Smooth muscle cell (in vitro differentiated cells): ENCODE data around the gene DOCK3. TPM values are rescaled to one million over a fixed set of nuclear protein-coding genes. Genes with fewer than 3 reads are reported as not detected.

Experiments
- DNase-seq: peaks from one replicate; lab custom pipeline; 2025; ENCODE audit not compliant: unreplicated experiment; lab: John Stamatoyannopoulos, UW
- H2AFZ ChIP-seq: fragments of 200-600 bp; sonication (generic); 2 replicates; pipeline ENCODE4 v1.6.0; 2016; ENCODE audit warnings: antibody characterized with exemption, low read depth, mild to moderate bottlenecking
- H3F3A ChIP-seq: fragments of 200-600 bp; sonication (generic); 2 replicates; pipeline ENCODE4 v1.6.0; 2017; ENCODE audit warnings: antibody characterized with exemption, low read depth
- H3K27ac ChIP-seq: fragments of 200-600 bp; sonication (generic); 2 replicates; pipeline ENCODE4 v1.5.1; 2016; ENCODE audit warnings: low read depth, mild to moderate bottlenecking
- H3K27me3 ChIP-seq: fragments of 200-600 bp; sonication (generic); 2 replicates; pipeline ENCODE4 v1.6.1; 2016; ENCODE audit warnings: low read depth, mild to moderate bottlenecking
- H3K36me3 ChIP-seq: fragments of 200-600 bp; sonication (generic); 2 replicates; pipeline ENCODE4 v1.5.1; 2016; ENCODE audit warnings: low read depth
- H3K4me1 ChIP-seq: fragments of 200-600 bp; sonication (generic); 2 replicates; pipeline ENCODE4 v1.5.1; 2016; ENCODE audit warnings: low read depth
- H3K4me2 ChIP-seq: fragments of 200-600 bp; sonication (generic); 2 replicates; pipeline ENCODE4 v1.6.0; 2016; ENCODE audit warnings: mild to moderate bottlenecking
- H3K4me3 ChIP-seq: fragments of 200-600 bp; sonication (generic); 2 replicates; pipeline ENCODE4 v1.5.1; 2016; ENCODE audit warnings: mild to moderate bottlenecking
- H3K79me2 ChIP-seq: fragments of 200-600 bp; sonication (generic); 2 replicates; pipeline ENCODE4 v1.6.0; 2016; ENCODE audit warnings: low read depth, mild to moderate bottlenecking
- H3K9ac ChIP-seq: fragments of 200-600 bp; sonication (generic); 2 replicates; pipeline ENCODE4 v1.6.0; 2016; ENCODE audit warnings: low read depth
- H3K9me3 ChIP-seq: fragments of 200-600 bp; sonication (generic); replicated peaks from 2 replicates; pipeline ENCODE4 v1.5.1; 2016; ENCODE audit warnings: low read depth
- H4K20me1 ChIP-seq: fragments of 200-600 bp; sonication (generic); 2 replicates; pipeline ENCODE4 v1.6.0; 2016; ENCODE audit warnings: low read depth
- WGBS: methylation state at CpG from one replicate; pipeline ENCODE4 v1.1.7; 2016; ENCODE audit warnings: low lambda C conversion rate; 5-methylcytosine and 5-hydroxymethylcytosine counted together
- polyA plus RNA-seq: library from polyadenylated mRNA; unstranded; fragments of >200 nt; fragmentation: Nextera tagmentation; extraction: Ambion mirVana; gene quantifications from 2 replicates; pipeline ENCODE4 v1.2.1, GENCODE V29; 2016
- total RNA-seq: library from RNA; depleted of rRNA; stranded (reverse); fragments of >200 nt; gene quantifications from 2 replicates; pipeline ENCODE4 v1.2.3, GENCODE V29; 2014
- TF ChIP-seq, protein P1 (sequence below): fragments of 200-600 bp; sonication (generic); IDR thresholded peaks from 2 replicates; pipeline ENCODE4 v1.5.1; 2017; ENCODE audit warnings: borderline replicate concordance, mild to moderate bottlenecking, antibody characterized with exemption; ENCODE audit not compliant: insufficient read depth, poor library complexity, severe bottlenecking

DOCK3 gene
- total and polyA plus RNA-seq, 2 experiments from 2014 or later = 0.29 to 2.2 TPM

DNA sequence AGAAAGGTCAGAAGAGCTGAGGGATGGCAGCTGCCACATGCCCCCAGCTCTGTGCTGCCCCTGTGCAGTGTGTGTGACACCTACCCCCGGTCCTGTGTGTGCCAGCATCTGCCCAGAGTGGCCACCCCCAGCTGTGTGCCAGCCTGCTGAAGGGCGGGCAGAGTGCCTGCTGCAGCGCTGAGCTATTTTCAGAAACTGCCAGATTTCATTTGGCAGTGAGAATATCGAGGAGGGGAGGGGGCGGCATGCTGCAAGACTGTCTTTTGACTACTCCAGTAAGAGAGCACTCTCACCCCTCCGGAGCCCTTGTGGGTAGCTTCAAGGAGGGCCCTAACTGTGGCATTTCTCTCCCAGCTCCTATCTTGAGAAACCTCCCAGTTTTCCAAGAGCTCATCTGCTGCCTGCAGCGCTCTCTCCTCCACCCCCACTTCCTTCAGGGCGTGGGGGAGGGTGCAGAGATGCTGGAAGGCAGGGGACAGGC, 25.2 kb upstream of the DOCK3 start:
- WGBS = 80% methylated on average over 8 of the region's 8 CpGs
- Histone ChIP-seq H3K27ac (no peak overlapping the region), H3K4me2 (no peak overlapping the region), H3K4me3 (no peak overlapping the region), H3K36me3 (no peaks in the 10 kb centered on the region), H3K9me3 (no peaks in the 10 kb centered on the region), H3F3A (no peaks in the 10 kb centered on the region), H2AFZ (no peak overlapping the region), H3K27me3 (no peaks in the 10 kb centered on the region), H4K20me1 (no peaks in the 10 kb centered on the region), H3K79me2 (no peaks in the 10 kb centered on the region), H3K9ac (no peak overlapping the region), H3K4me1 (peaks cover 6% of the 10 kb centered on the region)
- DNase-seq = no peak
- TF ChIP-seq, protein P1, sequence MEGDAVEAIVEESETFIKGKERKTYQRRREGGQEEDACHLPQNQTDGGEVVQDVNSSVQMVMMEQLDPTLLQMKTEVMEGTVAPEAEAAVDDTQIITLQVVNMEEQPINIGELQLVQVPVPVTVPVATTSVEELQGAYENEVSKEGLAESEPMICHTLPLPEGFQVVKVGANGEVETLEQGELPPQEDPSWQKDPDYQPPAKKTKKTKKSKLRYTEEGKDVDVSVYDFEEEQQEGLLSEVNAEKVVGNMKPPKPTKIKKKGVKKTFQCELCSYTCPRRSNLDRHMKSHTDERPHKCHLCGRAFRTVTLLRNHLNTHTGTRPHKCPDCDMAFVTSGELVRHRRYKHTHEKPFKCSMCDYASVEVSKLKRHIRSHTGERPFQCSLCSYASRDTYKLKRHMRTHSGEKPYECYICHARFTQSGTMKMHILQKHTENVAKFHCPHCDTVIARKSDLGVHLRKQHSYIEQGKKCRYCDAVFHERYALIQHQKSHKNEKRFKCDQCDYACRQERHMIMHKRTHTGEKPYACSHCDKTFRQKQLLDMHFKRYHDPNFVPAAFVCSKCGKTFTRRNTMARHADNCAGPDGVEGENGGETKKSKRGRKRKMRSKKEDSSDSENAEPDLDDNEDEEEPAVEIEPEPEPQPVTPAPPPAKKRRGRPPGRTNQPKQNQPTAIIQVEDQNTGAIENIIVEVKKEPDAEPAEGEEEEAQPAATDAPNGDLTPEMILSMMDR = no peak

DNA sequence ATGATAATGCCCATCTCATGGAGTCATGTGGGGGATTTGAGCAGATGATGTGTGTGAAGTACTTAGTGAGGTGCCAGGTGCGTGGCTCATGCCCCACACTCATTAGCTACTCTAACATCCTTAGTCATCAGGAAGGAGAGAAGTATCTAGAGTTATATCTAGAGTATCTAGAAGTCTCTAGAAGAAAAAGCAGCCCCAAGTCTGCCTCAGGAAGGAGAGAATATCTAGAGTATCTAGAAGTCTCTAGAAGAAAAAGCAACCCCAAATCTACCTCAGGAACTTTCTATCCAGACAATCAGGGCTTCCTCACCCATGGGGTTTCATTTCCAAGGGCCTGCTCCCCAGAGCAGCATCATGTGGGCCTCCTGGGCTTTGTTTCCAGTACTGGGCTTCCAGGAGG, 24.7 kb upstream of the DOCK3 start:
- H2AFZ ChIP-seq = no peak overlapping the region
- TF ChIP-seq, protein P1 = no peak
- no peaks in the 10 kb centered on the region for H3K79me2 ChIP-seq
- H3K27ac ChIP-seq = no peak overlapping the region
- no peak overlapping the region for H3K4me2 ChIP-seq
- peaks cover 6% of the 10 kb centered on the region for H3K4me1 ChIP-seq
- 100% methylated on average over 1 of the region's 1 CpG for WGBS
- H3K36me3 ChIP-seq = no peaks in the 10 kb centered on the region
- H3K9me3 ChIP-seq = no peaks in the 10 kb centered on the region
- no peaks in the 10 kb centered on the region for H3F3A ChIP-seq
- no peak for DNase-seq
- H3K27me3 ChIP-seq = no peaks in the 10 kb centered on the region
- H3K9ac ChIP-seq = no peak overlapping the region
- no peak overlapping the region for H3K4me3 ChIP-seq
- H4K20me1 ChIP-seq = no peaks in the 10 kb centered on the region

DNA sequence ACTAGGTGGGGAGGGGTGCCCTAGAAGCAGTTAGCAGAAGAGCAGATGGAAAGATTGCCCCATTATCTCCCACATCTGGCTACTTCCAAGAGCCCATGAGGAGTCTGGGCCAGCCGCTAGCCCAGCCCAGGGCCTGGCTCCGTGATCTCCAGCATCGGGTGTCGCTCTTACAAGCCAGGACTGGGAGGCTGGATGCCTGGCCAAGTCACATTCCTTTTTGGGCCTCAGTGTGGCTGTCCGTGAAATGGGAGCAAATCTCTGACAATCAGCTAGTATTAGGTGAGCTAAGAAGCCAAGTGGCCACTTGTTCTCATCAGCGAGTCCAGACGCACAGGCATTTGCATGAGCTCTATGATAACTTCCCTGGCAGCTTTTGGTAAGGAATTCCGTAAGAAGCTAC, 23.3 kb upstream of the DOCK3 start:
- Histone ChIP-seq H3K4me1 (peaks cover 6% of the 10 kb centered on the region), H2AFZ (no peak overlapping the region), H3K79me2 (no peaks in the 10 kb centered on the region), H3K9me3 (no peaks in the 10 kb centered on the region), H3K27me3 (no peaks in the 10 kb centered on the region), H3K9ac (no peak overlapping the region), H3K4me3 (no peak overlapping the region), H4K20me1 (no peaks in the 10 kb centered on the region), H3K27ac (no peak overlapping the region), H3K4me2 (no peak overlapping the region), H3K36me3 (no peaks in the 10 kb centered on the region), H3F3A (no peaks in the 10 kb centered on the region)
- TF ChIP-seq, protein P1 = no peak
- DNase-seq = no peak
- WGBS = 86% methylated on average over 8 of the region's 8 CpGs

DNA sequence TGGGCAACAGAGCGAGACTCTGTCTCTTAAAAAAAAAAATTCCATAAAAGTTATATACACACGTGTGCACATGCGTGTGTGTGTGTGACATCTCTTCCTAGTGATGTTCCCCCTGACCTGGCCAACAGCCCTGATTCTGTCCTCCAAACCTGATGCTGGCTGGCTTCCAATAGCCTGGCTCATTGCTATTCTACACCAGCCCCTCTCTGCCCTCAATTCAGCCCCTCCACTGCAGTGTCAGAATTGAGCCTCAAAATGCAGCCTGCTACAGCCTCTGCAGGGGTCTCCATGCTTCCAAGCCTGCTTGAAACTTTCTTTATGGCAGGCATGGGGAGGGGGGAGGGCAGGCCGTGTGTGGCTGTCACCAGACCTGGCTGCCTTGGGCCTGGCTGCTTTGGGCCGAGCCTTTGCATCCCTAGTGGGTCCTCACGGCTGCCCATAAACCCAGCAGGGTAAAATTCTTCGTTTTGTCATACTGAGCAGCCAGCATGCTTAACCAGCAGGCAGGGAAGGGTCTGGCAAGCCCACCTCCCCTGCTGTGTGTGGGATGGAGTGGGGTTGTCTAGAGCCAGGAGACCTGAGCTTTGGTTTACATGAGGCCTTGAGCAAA, 22.7 kb upstream of the DOCK3 start:
- H4K20me1 ChIP-seq = no peaks in the 10 kb centered on the region
- TF ChIP-seq, protein P1 = no peak
- H3K4me1 ChIP-seq = peaks cover 6% of the 10 kb centered on the region
- H3K79me2 ChIP-seq = no peaks in the 10 kb centered on the region
- no peak overlapping the region for H3K27ac ChIP-seq
- WGBS = 67% methylated on average over 7 of the region's 7 CpGs
- H3K36me3 ChIP-seq = no peaks in the 10 kb centered on the region
- no peaks in the 10 kb centered on the region for H3K27me3 ChIP-seq
- H3K9ac ChIP-seq = no peak overlapping the region
- no peak overlapping the region for H3K4me2 ChIP-seq
- no peak overlapping the region for H2AFZ ChIP-seq
- H3K4me3 ChIP-seq = no peak overlapping the region
- no peak for DNase-seq
- no peaks in the 10 kb centered on the region for H3F3A ChIP-seq
- no peaks in the 10 kb centered on the region for H3K9me3 ChIP-seq
